GM21367 (cell line): ENCODE results near the gene PTGER2.

Experiments
- ATAC-seq: cut with Tn5 transposase; IDR thresholded peaks from one replicate; pipeline ENCODE4 v1.9.1; 2021; ENCODE audit not compliant: unreplicated experiment

The PTGER2 gene

GRCh38 chr14:52313903-52314594 lies at the start of gene PTGER2:
Gene PTGER2, plus strand, starts transcription at chr14:52314312. Its CDS starts 237 bp downstream, at chr14:52314549.
- peak; percentile 46 for ATAC-seq

- no peak for ATAC-seq
Observed at GRCh38 chr14:52265253-52265652, 48.9 kb upstream of the PTGER2 start.

GRCh38 chr14:52266179-52266578 lies 47.9 kb upstream of the PTGER2 start:
- no peak for ATAC-seq

- ATAC-seq: no peak
Observed at GRCh38 chr14:52266782-52267181, 47.3 kb upstream of the PTGER2 start.

- ATAC-seq: no peak
Observed at GRCh38 chr14:52267501-52268278, 46.4 kb upstream of the PTGER2 start, which contains the start of gene PTGDR. Gene PTGDR, plus strand, starts transcription at chr14:52267698. Its CDS starts 117 bp downstream, at chr14:52267815.

- ATAC-seq: no peak
Observed at GRCh38 chr14:52268279-52269061, 45.6 kb upstream of the PTGER2 start.

GRCh38 chr14:52269100-52269499 lies 45.0 kb upstream of the PTGER2 start:
- no peak for ATAC-seq

- ATAC-seq: no peak
Observed at GRCh38 chr14:52269982-52270381, 44.1 kb upstream of the PTGER2 start.

- ATAC-seq: no peak
Observed at GRCh38 chr14:52271538-52271937, 42.6 kb upstream of the PTGER2 start.

GRCh38 chr14:52272375-52272774 lies 41.7 kb upstream of the PTGER2 start:
- ATAC-seq: no peak

- ATAC-seq: no peak
Observed at GRCh38 chr14:52275372-52275771, 38.7 kb upstream of the PTGER2 start.

- no peak for ATAC-seq
Observed at GRCh38 chr14:52277552-52277951, 36.6 kb upstream of the PTGER2 start.

- ATAC-seq: no peak
Observed at GRCh38 chr14:52279408-52279807, 34.7 kb upstream of the PTGER2 start.

- ATAC-seq: no peak
Observed at GRCh38 chr14:52283099-52283498, 31.0 kb upstream of the PTGER2 start.

GRCh38 chr14:52286661-52287649 lies 27.2 kb upstream of the PTGER2 start:
- no peak for ATAC-seq

- no peak for ATAC-seq
Observed at GRCh38 chr14:52296378-52296777, 17.7 kb upstream of the PTGER2 start.

GRCh38 chr14:52298795-52299194 lies 15.3 kb upstream of the PTGER2 start:
- no peak for ATAC-seq

GRCh38 chr14:52299692-52300278 lies 14.3 kb upstream of the PTGER2 start:
- ATAC-seq: no peak

GRCh38 chr14:52303236-52303635 lies 10.9 kb upstream of the PTGER2 start:
- ATAC-seq: no peak
